H1 (cell line): ENCODE results near the gene LYSET. TPM values are rescaled to one million over a fixed set of nuclear protein-coding genes. Genes with fewer than 3 reads are reported as not detected.

Source experiments
- CTCF ChIA-PET: fragments of 300-600 bp; sonication (Branson Sonifier 250); formaldehyde crosslinking; loops from one replicate; lab custom pipeline; 2021; ENCODE audit not compliant: partially characterized antibody; lab: Charles Lee
- POLR2A ChIA-PET: fragments of 300-600 bp; sonication (Branson Sonifier 250); formaldehyde crosslinking; loops from one replicate; lab custom pipeline; 2021; ENCODE audit warnings: inconsistent platforms; ENCODE audit not compliant: partially characterized antibody; lab: Charles Lee
- DNase-seq, 2 experiments: peaks; one replicate each; pipeline versions ENCODE4 v3.0.0 to v3.0.0-alpha.2; 2010 to 2022; ENCODE audit warnings: low spot score in 2 of 2, low read depth in 1 of 2, mixed read lengths in 1 of 2
- FAIRE-seq: peaks from 2 replicates; lab custom pipeline; 2011; peaks lifted over from hg19 to GRCh38; lab: Jason Lieb, UNC
- H2AFZ ChIP-seq: 2 replicates; pipeline ENCODE4 v1.8.1; 2012; ENCODE audit warnings: low read length, inconsistent platforms
- H2AK5ac ChIP-seq: 2 replicates; pipeline ENCODE4 v1.6.1; 2013; ENCODE audit warnings: low read depth, low read length
- H2BK120ac ChIP-seq: replicated peaks from 2 replicates; pipeline ENCODE3; 2013; ENCODE audit warnings: low read depth, low read length, inconsistent platforms
- H2BK12ac ChIP-seq: 2 replicates; pipeline ENCODE4 v1.6.1; 2013; ENCODE audit warnings: low read depth, low read length
- H2BK15ac ChIP-seq: 2 replicates; pipeline ENCODE4 v1.6.1; 2013; ENCODE audit warnings: low read length
- H2BK20ac ChIP-seq: 2 replicates; pipeline ENCODE4 v1.6.1; 2013; ENCODE audit warnings: low read length
- H2BK5ac ChIP-seq: 2 replicates; pipeline ENCODE4 v1.6.1; 2013; ENCODE audit warnings: low read depth, low read length
- H3K14ac ChIP-seq: 2 replicates; pipeline ENCODE4 v1.6.1; 2013; ENCODE audit warnings: inconsistent platforms; ENCODE audit not compliant: insufficient read length
- H3K18ac ChIP-seq: 2 replicates; pipeline ENCODE4 v1.6.1; 2013; ENCODE audit warnings: low read length; ENCODE audit errors: extremely low read depth
- H3K23ac ChIP-seq: 2 replicates; pipeline ENCODE4 v1.6.1; 2013; ENCODE audit warnings: inconsistent platforms; ENCODE audit not compliant: insufficient read length
- H3K23me2 ChIP-seq: 2 replicates; pipeline ENCODE4 v1.6.1; 2013; ENCODE audit warnings: low read depth, low read length
- H3K27ac ChIP-seq: 2 replicates; pipeline ENCODE4 v1.6.1; 2011; ENCODE audit warnings: low read depth, low read length, inconsistent platforms
- H3K27me3 ChIP-seq, 4 experiments: replicated peaks in 1 of 4; 1 replicate in 1 of 4; 2 replicates in 3 of 4; pipeline versions ENCODE4 v1.6.1 to v1.8.1; 2011 to 2013; ENCODE audit warnings: low read length in 3 of 4, mild to moderate bottlenecking in 3 of 4, inconsistent platforms in 2 of 4, mixed read lengths in 2 of 4, moderate library complexity in 1 of 4; ENCODE audit not compliant: control insufficient read depth in 3 of 4, insufficient read depth in 3 of 4; ENCODE audit errors: extremely low read depth in 1 of 4
- H3K36me3 ChIP-seq, 4 experiments: 2 replicates each; pipeline versions ENCODE4 v1.6.1 to v1.8.1; 2011 to 2013; ENCODE audit warnings: mild to moderate bottlenecking in 4 of 4, low read length in 3 of 4, moderate library complexity in 2 of 4, control low read depth in 1 of 4, inconsistent platforms in 1 of 4; ENCODE audit not compliant: insufficient read depth in 4 of 4, control insufficient read depth in 2 of 4
- H3K4ac ChIP-seq: replicated peaks from 2 replicates; pipeline ENCODE3; 2013; ENCODE audit warnings: low read length, low read depth, mixed read lengths, inconsistent platforms; ENCODE audit not compliant: insufficient read length
- H3K4me1 ChIP-seq, 4 experiments: replicated peaks in 1 of 4; 1 replicate in 1 of 4; 2 replicates in 3 of 4; pipeline versions ENCODE4 v1.6.1 to v1.8.1; 2011 to 2013; ENCODE audit warnings: low read length in 3 of 4, inconsistent platforms in 2 of 4, mixed read lengths in 1 of 4; ENCODE audit not compliant: insufficient read depth in 4 of 4, control insufficient read depth in 3 of 4
- H3K4me2 ChIP-seq, 2 experiments: 2 replicates each; pipeline versions ENCODE4 v1.6.1 to v1.8.1; 2011 to 2013; ENCODE audit warnings: low read depth in 2 of 2, low read length in 2 of 2, control low read depth in 1 of 2, inconsistent platforms in 1 of 2, mild to moderate bottlenecking in 1 of 2; ENCODE audit not compliant: insufficient read depth in 1 of 2
- H3K4me3 ChIP-seq, 4 experiments: fragments of 200-600, 300-600 bp in 1 of 4; sonication (generic), shearing (Covaris generic), sonication (Bioruptor Twin) in 1 of 4; 2 replicates each; pipeline versions ENCODE4 v1.5.1 to v1.8.1; 2011 to 2016; ENCODE audit warnings: low read length in 4 of 4, low read depth in 3 of 4, control low read depth in 2 of 4, inconsistent platforms in 2 of 4, mild to moderate bottlenecking in 2 of 4, mixed read lengths in 1 of 4, moderate library complexity in 1 of 4; ENCODE audit not compliant: insufficient read depth in 2 of 4; ENCODE audit errors: extremely low read depth in 1 of 4
- H3K56ac ChIP-seq: replicated peaks from 2 replicates; pipeline ENCODE3; 2013; ENCODE audit warnings: low read depth, mild to moderate bottlenecking, mixed read lengths, low read length, inconsistent platforms; ENCODE audit not compliant: insufficient read length
- H3K79me1 ChIP-seq: 2 replicates; pipeline ENCODE4 v1.6.1; 2013; ENCODE audit warnings: low read depth, low read length, control low read depth
- H3K79me2 ChIP-seq, 2 experiments: 2 replicates each; pipeline versions ENCODE4 v1.6.1 to v1.8.1; 2012 to 2013; ENCODE audit warnings: low read length in 2 of 2, mild to moderate bottlenecking in 2 of 2, inconsistent platforms in 1 of 2; ENCODE audit not compliant: insufficient read depth in 2 of 2, control insufficient read depth in 1 of 2
- H3K9ac ChIP-seq, 4 experiments: replicated peaks in 1 of 4; 1 replicate in 1 of 4; 2 replicates in 3 of 4; pipeline versions ENCODE4 v1.6.1 to v1.8.1; 2011 to 2013; ENCODE audit warnings: low read depth in 3 of 4, low read length in 3 of 4, control low read depth in 2 of 4, mild to moderate bottlenecking in 2 of 4, moderate library complexity in 2 of 4, inconsistent platforms in 1 of 4; ENCODE audit errors: extremely low read depth in 1 of 4
- H3K9me3 ChIP-seq, 2 experiments: 2 replicates each; pipeline versions ENCODE4 v1.6.1 to v1.8.1; 2012 to 2013; ENCODE audit warnings: mild to moderate bottlenecking in 2 of 2, moderate library complexity in 2 of 2, control low read depth in 1 of 2, inconsistent platforms in 1 of 2, low read depth in 1 of 2, low read length in 1 of 2, mixed read lengths in 1 of 2; ENCODE audit not compliant: insufficient read depth in 2 of 2
- H4K20me1 ChIP-seq, 2 experiments: replicated peaks in 1 of 2; 2 replicates each; pipeline versions ENCODE3 to v1.8.1; 2011 to 2013; ENCODE audit warnings: inconsistent platforms in 2 of 2, low read length in 2 of 2, mild to moderate bottlenecking in 1 of 2; ENCODE audit not compliant: insufficient read depth in 2 of 2, control insufficient read depth in 1 of 2
- H4K5ac ChIP-seq: 2 replicates; pipeline ENCODE4 v1.6.1; 2013; ENCODE audit warnings: low read length, low read depth, mixed read lengths, inconsistent platforms; ENCODE audit not compliant: insufficient read length
- H4K8ac ChIP-seq: 2 replicates; pipeline ENCODE4 v1.8.0; 2013; ENCODE audit warnings: mild to moderate bottlenecking, moderate library complexity, low read length, inconsistent platforms; ENCODE audit not compliant: insufficient read depth; ENCODE audit errors: extremely low read depth
- H4K91ac ChIP-seq: replicated peaks from 2 replicates; pipeline ENCODE3; 2013; ENCODE audit warnings: low read length, mixed read lengths, inconsistent platforms; ENCODE audit not compliant: insufficient read length
- BRCA1 ChIP-seq: IDR thresholded peaks from 2 replicates; pipeline ENCODE4 v1.6.1; 2012; ENCODE audit warnings: low read depth, low read length, improper control_type of control experiment
- PHF8 ChIP-seq: fragments of 200-600 bp; sonication (generic); conservative IDR thresholded peaks from 2 replicates; pipeline ENCODE4 v1.7.1; 2012; ENCODE audit warnings: low read depth, mild to moderate bottlenecking, inconsistent platforms, low read length, moderate library complexity
- SAP30 ChIP-seq: fragments of 300-600 bp; sonication (generic); IDR thresholded peaks from 2 replicates; pipeline ENCODE4 v1.7.1; 2012; ENCODE audit warnings: low read length, moderate library complexity, mild to moderate bottlenecking, inconsistent platforms; ENCODE audit not compliant: insufficient read depth, insufficient replicate concordance
- SIN3A ChIP-seq, 2 experiments: IDR thresholded peaks in 1 of 2; conservative IDR thresholded peaks in 1 of 2; 2 replicates each; pipeline ENCODE4 v1.6.1; 2011 to 2012; ENCODE audit warnings: low read length in 2 of 2, improper control_type of control experiment in 1 of 2, low read depth in 1 of 2, mild to moderate bottlenecking in 1 of 2
- WGBS, 2 experiments: shearing (Covaris generic) in 1 of 2; methylation state at CpG; one replicate each; pipeline versions ENCODE4 v1.1.6 to v1.1.7; 2013 to 2015; ENCODE audit warnings: low lambda C conversion rate in 2 of 2, mixed read lengths in 2 of 2, inconsistent platforms in 1 of 2, low coverage in 1 of 2, missing lambda C conversion rate in 1 of 2; ENCODE audit not compliant: insufficient replicate concordance in 2 of 2, insufficient coverage in 1 of 2, insufficient read length in 1 of 2; ENCODE audit errors: extremely low coverage in 1 of 2, missing lambda C conversion rate in 1 of 2; 5-methylcytosine and 5-hydroxymethylcytosine counted together
- polyA plus RNA-seq, 7 experiments: library from polyadenylated mRNA; depleted of rRNA in 3 of 7; stranded (reverse) in 5 of 7; unstranded in 2 of 7; fragments of >200 nt in 5 of 7; fragments of 200-250 nt in 2 of 7; gene quantifications; 1 replicate in 5 of 7; 2 replicates in 1 of 7; 4 replicates in 1 of 7; pipeline versions ENCODE4 v1.2.1 to v1.2.3, GENCODE V29; 2011 to 2013; ENCODE audit warnings: missing spikeins in 2 of 7, mixed read lengths in 2 of 7
- total RNA-seq: library from RNA; stranded (reverse); fragmentation: NEBNext Ultra II Directional; extraction: Animal tissue kit (Norgen Biotek cat#: 25700); gene quantifications from 2 replicates; pipeline ENCODE4 v1.2.1, GENCODE V29; 2021

Gene LYSET
- total and polyA plus RNA-seq, 2 of the 8 experiments (the other 6 are each of a cell fraction or from before 2014, with no cell fraction given) = 26.2 to 26.9 TPM

GRCh38 chr14:93185349-93185720 is 218 bp downstream of the LYSET start:
- Histone ChIP-seq H3K14ac (no peak overlapping the region), H3K79me1 (peaks cover 5% of the 10 kb centered on the region), H4K8ac (no peak overlapping the region; the same call in 1 of the 2 replicates), H3K4ac (peak overlapping the region; percentile 9), H3K23ac (no peak overlapping the region), H4K20me1 (no peaks in the 10 kb centered on the region), H4K91ac (no peak overlapping the region), H2AFZ (peak overlapping the region; percentile 68), H3K9ac (peak overlapping the region; percentile 54 to 89 (median 80)), H4K5ac (no peak overlapping the region), H2BK20ac (no peak overlapping the region), H3K79me2 (peaks cover 4 to 23% of the 10 kb centered on the region in 2 experiments; a peak in 3 of 4 replicates), H3K9me3 (no peaks in the 10 kb centered on the region), H3K27ac (0 out of 2 replicates have a peak overlapping the region, but pooled peaks have one; percentile 8), H2BK15ac (no peak overlapping the region), H2BK120ac (no peak overlapping the region), H3K23me2 (peaks cover 2% of the 10 kb centered on the region; the same call in 1 of the 2 replicates), H3K18ac (no peak overlapping the region), H3K4me1 (peaks cover 0 to 5% (median 2%) of the 10 kb centered on the region in 4 experiments; a peak in 3 of 7 replicates), H2BK12ac (no peak overlapping the region), H3K36me3 (peaks cover 0 to 17% (median 0%) of the 10 kb centered on the region in 4 experiments; a peak in 3 of 8 replicates), H3K27me3 (no peaks in the 10 kb centered on the region), H3K56ac (no peak overlapping the region), H3K4me2 (peak overlapping the region; percentile 67 to 75), H2AK5ac (no peak overlapping the region), H3K4me3 (peak overlapping the region; percentile 87 to 95 (median 94)), H2BK5ac (no peak overlapping the region)
- WGBS, 2 experiments = 3% methylated on average over 10 of the region's 10 CpGs; no CpG with 5 or more reads in 1 of the 2 experiments
- POLR2A ChIA-PET = interaction anchor here (0.6 to 3.1 kb wide), 6 partner anchors 9 to 243 kb away, joined by 3 to 25 read pairs (median 4); partner anchors contain the start of genes GON7 and UBR7
- FAIRE-seq = peak; percentile 42
- CTCF ChIA-PET = interaction anchor here (1.0 to 2.2 kb wide), 4 partner anchors 8 to 72 kb away, joined by 3 to 19 read pairs (median 3); partner anchors contain the start of genes GON7 and UBR7
- TF ChIP-seq BRCA1 = no peak
- TF ChIP-seq SAP30 = peak; percentile 42
- TF ChIP-seq PHF8 = peak; percentile 22; the same call in 1 of the 2 replicates
- peak in 1 of 2 experiments; percentile 65; a peak in 1 of 4 replicates for TF ChIP-seq SIN3A (conservative IDR thresholded peaks at IDR 0.05 in 1 of 2, IDR thresholded peaks at IDR 0.05 in 1 of 2; ENCODE audit: low read depth in 1 of 2, low read length in 2 of 2)
- DNase-seq = no peak
